Stimulated activated CD8-positive, alpha-beta memory T cell treated with anti-CD3 and anti-CD28 coated beads, Interleukin-4, amount 100 ng/mL, for 1 hour (primary cell): ENCODE results near the gene ZBTB44.

ENCODE experiments used
- DNase-seq, 2 donors: peaks; one replicate each; pipeline ENCODE4 v3.0.0-alpha.2; 2020; ENCODE audit warnings: low read depth in 2 of 2, low spot score in 1 of 2

The ZBTB44 gene

GRCh38 chr11:130216221-130216550, 98.5 kb downstream of the ZBTB44 start:
- DNase-seq: no peak

GRCh38 chr11:130215531-130216220, 99.0 kb downstream of the ZBTB44 start:
- DNase-seq: no peak

GRCh38 chr11:130214861-130215530, 99.7 kb downstream of the ZBTB44 start:
- no peak for DNase-seq

- no peak for DNase-seq
Measured at GRCh38 chr11:130213979-130214281, 100.8 kb downstream of the ZBTB44 start.

- peak; percentile 46 to 53 for DNase-seq
Measured at GRCh38 chr11:130213143-130213978, 101.4 kb downstream of the ZBTB44 start.

- no peak for DNase-seq
Measured at GRCh38 chr11:130212431-130212961, 102.2 kb downstream of the ZBTB44 start.

GRCh38 chr11:130211781-130212401, 102.8 kb downstream of the ZBTB44 start:
- no peak for DNase-seq

- DNase-seq: no peak
Measured at GRCh38 chr11:130211144-130211543, 103.6 kb downstream of the ZBTB44 start.

GRCh38 chr11:130209954-130210854, 104.5 kb downstream of the ZBTB44 start:
- no peak for DNase-seq

DNA sequence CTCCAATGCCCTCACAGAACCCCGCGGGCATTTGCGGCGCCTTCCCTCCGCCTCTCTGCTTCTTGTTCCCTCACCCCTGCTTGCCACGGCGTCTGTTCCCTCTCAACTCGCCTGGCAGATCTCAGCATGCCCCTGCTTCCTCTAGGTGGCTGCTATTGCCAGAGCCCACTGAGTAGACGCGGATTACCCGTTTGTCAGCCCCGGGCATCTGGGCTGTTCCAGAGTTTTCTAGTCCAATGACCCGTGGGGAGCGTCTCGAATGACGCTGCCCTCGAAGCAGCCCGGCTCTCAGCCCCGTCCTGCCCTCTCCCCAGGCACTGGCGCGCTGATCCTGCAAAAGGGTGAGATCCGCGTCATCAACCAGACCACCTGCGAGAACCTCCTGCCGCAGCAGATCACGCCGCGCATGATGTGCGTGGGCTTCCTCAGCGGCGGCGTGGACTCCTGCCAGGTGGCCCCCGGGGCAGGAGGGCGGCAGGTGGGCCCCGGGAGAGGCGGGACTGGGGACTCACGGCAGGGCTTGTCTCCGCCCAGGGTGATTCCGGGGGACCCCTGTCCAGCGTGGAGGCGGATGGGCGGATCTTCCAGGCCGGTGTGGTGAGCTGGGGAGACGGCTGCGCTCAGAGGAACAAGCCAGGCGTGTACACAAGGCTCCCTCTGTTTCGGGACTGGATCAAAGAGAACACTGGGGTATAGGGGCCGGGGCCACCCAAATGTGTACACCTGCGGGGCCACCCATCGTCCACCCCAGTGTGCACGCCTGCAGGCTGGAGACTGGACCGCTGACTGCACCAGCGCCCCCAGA, 105.4 kb downstream of the ZBTB44 start:
- DNase-seq: no peak

- DNase-seq: no peak
Measured at GRCh38 chr11:130208241-130209127, 106.2 kb downstream of the ZBTB44 start.

- no peak for DNase-seq
Measured at GRCh38 chr11:130206141-130206540, 108.6 kb downstream of the ZBTB44 start.

DNA sequence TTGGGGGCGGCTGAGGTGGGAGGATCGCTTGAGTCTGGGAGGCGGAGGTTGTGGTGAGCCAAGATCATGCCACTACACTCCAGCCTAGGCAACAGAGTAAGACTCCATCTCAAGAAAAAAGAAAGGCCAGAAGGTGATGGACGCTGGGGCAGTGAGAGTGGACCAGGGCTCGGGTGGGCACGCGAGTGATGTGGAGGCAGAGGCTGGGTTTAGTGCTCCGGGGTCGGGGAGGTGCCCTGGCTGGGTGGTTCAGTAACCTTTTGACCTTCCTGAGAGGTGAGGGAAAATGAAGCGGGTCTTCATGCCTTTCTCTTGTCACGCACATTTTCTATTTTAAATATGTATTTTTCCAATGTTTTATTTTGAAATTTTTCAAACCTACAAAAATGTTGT, 110.0 kb downstream of the ZBTB44 start:
- no peak for DNase-seq

DNA sequence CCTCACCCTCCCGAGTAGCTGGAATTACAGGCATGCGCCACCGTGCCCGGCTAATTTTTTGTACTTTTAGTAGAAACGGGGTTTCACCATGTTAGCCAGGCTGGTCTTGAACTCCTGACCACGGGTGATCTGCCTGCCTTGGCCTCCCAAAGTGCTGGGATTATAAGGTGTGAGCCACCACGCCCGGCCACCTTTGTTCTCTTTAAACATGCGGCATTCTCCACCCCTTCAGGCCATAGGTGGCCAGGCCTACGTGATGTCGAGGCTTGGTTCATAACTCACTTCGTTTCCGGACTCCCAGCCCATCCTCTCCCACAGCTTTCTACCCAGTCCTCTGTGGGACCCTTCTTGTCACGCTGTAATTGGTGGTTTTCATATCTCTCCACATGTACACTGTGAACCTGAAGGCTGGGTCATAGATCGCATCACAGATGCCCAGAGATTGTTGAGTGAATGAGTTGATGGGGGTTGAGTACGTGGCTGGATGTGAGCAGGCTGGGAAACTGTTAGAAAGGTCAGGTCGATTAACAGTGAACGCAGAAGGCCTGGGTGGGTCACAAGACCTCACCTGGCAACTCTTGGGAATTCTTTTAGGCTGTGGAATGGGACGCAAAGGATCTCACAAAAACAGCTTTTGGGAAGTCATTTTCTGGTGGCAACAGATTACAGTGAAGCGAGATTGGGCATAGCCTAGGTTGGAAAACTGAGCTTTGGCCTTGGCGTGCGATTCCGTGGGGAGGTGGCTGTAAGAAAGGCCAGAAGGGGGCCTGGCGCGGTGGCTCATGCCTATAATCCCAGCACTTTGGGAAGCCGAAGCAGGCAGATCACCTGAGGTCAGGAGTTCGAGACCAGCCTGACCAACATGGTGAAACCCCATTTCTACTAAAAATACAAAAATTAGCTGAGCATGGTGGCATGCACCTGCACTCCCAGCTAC, 110.7 kb downstream of the ZBTB44 start:
- DNase-seq: no peak

- DNase-seq: no peak
Measured at GRCh38 chr11:130202818-130203689, 111.7 kb downstream of the ZBTB44 start.

GRCh38 chr11:130202009-130202817, 112.5 kb downstream of the ZBTB44 start:
- DNase-seq: no peak
